ENCODE measurements around the gene SBNO2.

The SBNO2 gene

DNA sequence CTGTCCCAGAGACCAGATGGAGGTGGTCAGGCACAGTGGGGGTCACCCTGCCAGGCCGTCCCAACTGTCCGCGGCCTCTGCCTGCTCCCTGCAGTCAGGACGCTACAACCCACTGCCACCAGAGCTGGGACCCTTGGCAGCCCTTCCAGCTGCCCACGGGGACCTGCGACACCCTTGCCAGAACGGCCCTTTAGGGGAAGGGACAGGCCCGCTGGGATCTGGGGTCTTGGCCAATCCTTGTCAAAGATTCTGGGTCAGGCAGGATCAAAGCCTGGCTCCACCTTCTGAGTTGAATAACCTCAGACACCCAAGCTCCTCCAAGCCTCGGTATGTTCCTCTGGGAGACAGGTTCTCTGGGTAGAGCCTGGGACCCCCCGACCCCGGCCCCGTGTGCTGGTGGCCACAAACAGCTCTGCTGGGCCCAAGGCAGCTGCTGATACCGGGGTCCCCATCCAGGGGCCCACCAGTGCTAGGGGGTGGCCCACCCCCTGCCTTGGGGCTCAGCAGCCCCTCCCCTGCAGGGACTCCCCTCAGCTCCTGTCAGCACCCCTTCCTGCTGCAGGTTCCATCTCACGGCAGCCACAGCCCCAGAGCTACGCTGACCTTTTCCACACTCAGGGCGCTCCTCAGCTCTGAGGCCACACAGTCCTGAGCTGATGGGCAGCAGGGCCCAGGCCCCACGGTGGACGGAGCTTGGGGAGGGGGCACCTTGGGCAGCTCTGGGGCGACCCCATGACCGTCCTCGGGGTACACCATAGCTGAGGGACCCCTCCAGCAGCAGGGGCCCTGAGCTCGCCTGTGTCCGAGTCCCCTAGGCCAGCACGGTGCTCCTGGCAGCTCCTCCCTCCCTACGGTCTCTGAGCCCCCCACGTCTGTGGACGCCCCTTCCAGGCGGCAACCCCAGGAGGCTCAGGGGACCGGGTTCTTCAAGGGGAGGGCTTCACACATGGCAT, 18.4 kb downstream of the SBNO2 start:
- DNase-seq = peak in 7 of 58 donors; percentile 19 to 73 (median 48)

DNA sequence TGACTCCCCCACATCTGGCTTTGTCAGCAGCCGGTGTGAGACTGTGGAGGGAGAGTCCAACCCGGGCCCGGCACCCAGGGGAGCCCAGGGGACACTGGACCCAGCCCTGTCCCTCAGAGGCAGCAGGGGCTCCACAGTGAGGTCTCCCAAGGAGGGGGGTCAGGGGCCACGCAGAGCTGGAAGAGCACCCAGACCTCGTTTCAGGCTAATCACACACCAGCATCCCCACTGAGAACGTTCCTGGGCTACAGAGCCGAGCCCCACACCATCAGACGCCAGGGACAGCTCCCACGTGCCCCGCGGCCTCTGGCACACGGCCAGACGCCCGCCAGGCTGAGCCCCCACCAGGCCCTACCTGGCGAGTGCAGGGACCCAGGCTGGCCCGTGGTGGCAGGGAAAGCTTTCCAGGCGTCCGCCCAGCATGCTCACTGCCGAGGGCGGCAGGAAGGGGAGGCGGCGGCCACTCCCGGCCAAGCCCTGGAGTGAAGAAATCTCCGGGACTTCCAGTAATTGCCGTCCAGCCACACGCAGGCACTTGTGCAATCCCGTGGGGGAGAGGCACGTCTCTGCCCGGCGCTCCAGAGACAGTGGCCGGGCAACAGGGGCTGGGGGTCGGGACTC, 19.2 kb downstream of the SBNO2 start:
- peak in 28 of 58 donors; percentile 9 to 77 (median 30) for DNase-seq

- DNase-seq = no peak
Observed at GRCh38 chr19:1153891-1154730, 20.0 kb downstream of the SBNO2 start.

DNA sequence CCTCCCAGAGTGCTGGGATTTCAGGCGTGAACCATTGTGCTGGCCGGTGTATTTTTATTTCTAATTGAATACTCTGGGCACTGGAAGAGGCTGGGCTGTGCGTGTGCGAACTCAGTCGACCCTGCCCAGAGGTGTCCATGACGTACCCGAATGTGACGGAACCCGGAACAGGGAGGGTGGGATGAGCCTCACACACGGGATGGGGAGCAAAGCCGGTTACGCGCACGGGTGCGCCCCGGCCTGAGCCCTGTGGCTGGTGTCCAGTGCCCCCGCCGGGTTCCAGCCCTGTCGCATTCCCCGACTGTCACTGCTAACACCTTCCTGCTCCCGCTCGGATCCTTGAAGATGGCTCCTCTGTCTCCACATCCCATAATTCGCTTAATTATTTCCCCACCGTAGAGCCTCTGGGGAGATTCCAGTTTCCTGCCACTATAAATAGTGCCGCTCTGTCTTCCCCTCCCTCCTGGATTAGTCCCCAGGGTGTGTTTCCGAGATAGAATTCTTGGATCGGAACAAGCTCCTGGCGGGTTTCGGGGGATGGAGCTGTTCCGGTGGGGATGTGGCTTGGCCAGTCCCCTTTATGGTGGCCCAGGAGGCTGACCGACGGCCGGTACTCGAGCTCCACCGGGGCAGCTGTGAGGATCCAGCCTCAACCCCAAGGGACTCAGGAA, 22.0 kb downstream of the SBNO2 start:
- DNase-seq = no peak

DNA sequence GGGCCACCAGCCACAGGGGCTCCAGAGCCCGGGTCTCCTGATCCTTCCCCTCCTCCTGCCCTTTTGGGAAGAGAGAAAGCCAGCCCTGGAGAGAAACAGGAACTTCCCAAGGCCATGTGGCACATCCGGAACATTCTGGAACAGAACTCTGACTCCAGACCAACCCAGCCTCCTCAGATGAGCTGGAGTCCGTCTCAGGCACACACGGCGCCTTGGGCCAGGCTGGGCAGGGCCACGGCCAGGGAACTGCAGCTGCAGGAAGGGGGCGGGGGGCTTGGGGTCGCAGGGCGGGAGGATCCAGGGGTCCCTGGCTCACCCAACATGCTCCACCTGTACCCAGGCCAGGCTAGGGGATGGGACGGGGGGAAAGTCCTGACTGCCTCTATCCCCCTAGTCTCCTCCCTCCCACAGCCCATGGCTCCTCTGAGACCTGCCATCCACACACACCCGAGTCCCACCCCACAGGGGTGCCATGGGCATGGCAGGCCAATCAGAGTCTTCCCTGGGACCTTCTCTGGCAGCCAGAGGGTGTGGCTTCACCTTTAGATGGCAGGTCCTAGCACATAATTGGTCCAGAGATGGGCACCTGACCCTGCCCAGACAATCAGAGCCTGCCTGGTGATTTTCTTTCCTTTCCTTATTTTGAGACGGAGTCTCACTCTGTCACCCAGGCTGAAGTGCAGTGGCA, 22.9 kb downstream of the SBNO2 start:
- no peak for DNase-seq

GRCh38 chr19:1150333-1151036, 23.6 kb downstream of the SBNO2 start:
- no peak for DNase-seq

DNA sequence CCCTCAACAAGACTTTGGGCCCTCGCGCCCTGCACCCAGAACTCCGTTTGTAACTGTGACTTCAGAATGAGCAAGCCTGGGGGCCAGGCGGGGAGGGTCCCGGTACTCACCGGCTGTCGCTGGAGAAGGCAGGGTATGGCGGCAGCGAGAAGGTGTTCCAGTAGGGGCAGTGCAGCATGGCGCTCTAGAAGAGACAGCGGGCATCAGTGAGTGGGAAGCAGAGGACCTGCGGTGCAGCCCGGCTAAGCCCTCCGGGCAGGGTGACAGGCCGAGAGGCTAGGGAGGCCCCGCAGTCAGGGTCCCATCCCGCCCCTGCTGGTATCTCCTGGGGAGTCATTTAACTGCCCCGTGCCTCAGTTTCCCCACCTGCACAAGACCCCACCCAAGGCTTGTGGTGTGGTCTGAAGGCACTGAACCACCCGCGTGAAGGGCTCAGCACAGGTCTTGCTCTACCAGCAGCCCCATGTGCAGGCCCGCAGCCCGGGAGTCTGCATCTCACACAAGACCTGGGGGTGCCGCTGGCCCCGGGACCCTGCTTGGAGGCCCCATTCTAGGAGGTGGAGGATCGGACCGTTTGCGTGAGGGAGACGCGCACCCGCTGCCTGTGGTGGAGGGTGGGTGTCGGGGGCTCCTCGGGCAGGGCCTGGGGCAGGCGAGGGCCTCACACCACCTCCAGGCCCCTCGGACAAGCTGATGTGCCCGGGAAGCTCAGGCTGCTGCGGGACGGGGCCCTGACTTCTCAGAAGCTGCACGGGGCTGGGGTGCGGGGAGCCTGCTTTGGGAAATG, 24.6 kb downstream of the SBNO2 start:
- no peak for DNase-seq

DNA sequence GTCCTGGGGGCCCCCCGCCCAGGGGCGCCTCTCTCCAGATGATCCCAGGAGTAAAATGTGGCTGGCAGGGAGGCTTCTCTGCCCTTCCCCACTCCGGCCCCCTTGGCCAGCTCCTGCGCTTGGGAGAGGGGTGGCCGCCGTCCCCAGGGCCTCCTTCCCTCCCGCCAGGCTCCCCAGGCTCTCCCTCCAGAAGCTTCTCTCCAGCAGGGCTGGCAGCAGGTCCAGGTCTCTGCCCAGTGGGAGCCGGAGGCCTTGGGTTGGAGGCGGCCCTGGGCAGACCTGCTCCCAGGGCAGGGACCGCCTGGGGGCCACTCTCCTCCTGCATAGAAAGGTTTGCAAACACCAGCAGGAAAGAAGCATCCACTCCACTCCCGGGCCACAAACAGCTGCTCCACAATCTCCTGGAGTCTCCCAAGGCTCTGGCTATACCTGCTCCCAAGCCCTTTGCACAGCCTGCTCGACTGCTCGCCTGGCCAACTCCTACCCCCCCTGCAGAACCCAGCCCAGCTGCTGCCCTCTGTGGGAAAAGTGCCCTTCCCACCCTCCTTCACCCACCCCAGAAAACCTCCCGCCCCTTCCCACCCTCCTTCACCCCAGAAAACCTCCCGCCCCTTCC, 26.0 kb downstream of the SBNO2 start:
- no peak for DNase-seq

DNA sequence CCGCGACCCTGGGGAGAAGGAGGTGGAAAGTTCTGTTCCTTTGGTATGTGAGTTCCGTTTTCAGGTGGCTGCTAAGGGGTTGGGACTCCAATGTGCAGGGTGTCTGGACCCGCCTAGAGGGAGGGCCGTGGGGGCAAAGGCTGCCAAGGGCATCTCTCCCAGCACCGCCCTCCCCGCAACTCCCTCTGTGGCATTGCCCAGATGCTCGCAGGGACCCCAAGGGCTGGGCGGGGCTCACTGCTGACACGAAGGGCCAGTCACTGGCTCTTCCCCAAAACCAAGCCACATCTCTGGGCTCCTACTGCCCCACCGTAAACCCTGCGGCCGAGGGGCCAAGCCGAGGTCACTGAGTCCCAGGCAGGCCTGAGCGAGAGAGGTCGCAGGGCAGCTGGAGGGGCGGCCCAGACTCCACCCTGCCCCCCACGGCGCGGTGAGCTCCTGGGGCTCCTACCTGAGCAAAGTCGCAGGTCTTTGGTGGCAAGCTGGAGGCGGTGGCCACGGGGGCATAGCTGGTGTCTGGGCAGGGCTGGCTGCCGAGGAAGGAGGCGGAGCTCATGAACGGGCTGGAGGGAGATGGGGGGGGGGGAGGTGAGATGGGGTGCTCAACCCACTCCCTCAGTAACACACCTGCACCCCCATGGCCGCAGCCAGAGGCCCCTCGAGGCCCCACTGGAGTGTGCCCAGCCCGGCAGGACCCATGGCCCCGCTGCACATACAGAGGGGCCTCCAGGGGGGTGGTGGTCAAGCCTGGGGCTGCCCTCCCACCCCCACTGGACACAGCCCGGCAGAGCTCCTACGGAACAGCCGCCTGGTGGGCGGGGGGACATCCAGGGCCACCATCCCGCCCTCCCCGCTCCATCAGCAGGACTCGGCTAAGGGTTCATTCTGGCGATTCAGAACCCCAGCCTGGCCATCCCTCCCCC, 26.9 kb downstream of the SBNO2 start:
- no peak for DNase-seq

- no peak for DNase-seq
Observed at GRCh38 chr19:1146412-1146699, 27.7 kb downstream of the SBNO2 start.

GRCh38 chr19:1145635-1146411, 28.2 kb downstream of the SBNO2 start:
- DNase-seq = no peak

GRCh38 chr19:1144741-1145140, 29.3 kb downstream of the SBNO2 start:
- DNase-seq = no peak

DNA sequence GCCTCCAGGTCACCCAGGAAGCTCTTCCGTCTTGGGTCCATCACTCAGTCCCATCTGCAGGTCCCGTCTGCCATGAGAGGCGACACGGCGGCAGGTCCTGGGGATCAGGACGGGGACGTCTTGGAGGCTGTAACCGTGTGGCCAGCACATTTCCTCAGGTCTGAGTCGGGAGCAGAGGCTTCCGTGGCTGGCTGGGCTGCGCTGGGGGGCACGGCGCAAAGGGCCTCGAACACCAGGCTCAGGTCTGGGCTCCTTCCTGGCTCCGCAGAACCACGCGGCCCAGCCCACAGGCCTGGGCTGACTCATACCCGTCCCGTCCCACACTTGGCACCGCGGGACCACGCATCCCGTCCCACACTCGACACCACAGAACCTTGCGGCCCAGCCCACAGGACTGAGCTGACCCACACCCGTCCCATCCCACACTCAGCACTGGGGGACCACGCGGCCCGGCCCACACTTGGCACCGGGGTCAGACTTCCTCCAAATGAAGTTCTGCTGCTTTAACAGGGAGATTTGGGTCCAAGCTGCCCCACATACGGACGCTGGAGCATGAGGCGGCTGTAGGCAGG, 30.2 kb downstream of the SBNO2 start:
- DNase-seq = no peak

DNA sequence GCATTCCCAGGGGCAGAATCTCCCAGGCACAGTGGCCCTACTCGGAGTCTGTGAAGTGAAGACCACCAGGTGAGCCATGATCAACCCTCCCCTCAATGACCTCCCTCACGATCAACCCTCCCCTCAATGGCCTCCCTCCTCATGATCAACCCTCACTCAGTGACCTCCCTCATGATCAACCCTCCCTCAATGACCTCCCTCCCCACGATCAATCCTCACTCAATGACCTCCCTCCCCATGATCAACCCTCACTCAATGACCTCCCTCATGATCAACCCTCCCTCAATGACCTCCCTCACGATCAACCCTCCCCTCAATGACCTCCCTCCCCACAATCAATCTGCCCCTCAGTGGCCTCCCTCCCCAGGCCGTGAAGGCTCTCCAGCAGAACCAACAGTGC, 32.1 kb downstream of the SBNO2 start:
- DNase-seq = peak in 1 of 58 donors; percentile 17

DNA sequence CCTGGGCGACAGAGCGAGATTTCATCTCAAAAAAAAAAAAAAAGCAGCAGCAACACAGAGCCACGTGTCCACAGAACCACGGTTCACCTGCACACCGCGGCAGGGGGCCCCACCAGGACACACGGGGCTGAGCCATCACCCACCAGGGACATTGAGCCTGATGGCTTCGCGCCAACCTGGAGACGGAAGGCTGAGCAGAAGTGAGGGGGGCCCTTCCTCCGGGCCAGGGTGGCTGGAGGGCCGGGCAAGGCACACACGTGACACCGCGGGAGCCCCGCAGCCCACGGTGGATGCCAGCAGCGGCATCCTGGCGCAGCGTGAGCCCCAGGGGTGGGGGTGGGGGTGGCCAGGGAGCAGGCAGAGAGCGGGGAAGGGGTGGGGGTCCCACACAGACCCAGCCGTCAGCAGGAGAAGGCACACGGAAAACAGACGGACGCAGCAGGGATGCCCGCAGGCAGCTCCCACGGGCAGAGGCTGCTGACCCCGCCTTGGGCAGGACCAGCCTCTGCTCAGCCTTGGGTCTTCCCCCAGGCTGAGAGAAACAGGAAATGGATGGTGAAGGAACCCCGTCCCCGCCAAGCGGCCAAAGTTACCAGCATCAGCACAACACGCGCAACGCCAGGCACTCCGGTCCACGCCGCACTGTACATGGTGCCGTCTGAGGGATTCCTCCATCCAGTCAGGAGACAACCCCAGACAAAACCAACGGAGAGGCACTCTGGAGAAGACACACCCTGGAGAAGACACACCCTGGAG, 33.6 kb downstream of the SBNO2 start:
- no peak for DNase-seq

DNA sequence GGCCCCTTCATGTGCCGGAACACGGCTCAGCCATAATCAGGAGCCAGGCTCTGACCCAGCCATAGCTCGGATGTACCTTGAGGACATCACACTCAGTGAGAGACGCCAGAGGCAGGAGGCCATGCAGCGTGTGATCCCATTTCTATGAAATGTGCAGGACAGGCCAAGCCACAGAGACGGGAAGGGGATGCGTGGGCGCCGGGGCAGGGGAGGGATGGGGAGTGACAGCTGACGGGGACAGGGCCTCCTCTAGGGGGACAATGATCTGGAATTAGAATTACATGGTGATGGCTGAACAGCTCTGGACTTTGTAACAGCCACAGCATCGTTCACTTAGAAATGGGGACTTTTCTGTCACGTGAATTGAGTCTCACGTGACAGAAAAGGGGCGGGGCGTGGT, 34.9 kb downstream of the SBNO2 start:
- no peak for DNase-seq
